GM18507 (cell line): ENCODE results near the gene SLC17A7.

Experiments
- DNase-seq: peaks from one replicate; pipeline ENCODE4 v3.0.0; 2011; ENCODE audit warnings: low read depth; ENCODE audit not compliant: insufficient read length; ENCODE audit errors: extremely low spot score
- FAIRE-seq: peaks from 2 replicates; lab custom pipeline; 2011; peaks lifted over from hg19 to GRCh38; lab: Jason Lieb, UNC

Gene SLC17A7

GRCh38 chr19:49415102-49415809 is 26.1 kb downstream of the SLC17A7 start:
- DNase-seq (peak; percentile 58), FAIRE-seq (peak; percentile 75)

GRCh38 chr19:49414256-49414655 is 27.1 kb downstream of the SLC17A7 start:
- DNase-seq, result no peak
- no peak for FAIRE-seq

DNA sequence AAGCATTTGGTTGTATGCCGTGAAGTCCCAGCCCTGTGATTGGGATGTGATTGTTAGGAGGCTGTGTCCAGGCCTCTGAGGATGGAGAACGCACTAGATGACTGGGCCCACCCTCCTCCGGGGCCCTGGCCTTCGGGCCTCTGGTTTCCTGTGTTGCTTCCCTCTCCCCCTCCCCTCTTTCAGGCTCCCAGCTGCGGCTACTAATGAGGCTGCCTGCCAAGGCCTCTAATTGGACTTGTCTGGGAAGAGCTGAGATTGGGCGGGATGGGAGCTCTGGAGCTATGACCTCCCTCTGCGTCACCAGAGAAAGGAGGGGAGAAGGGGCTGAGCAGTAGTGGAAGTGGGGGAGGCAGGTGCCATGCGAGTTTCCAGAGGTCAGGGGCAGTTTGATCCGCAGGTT is 28.0 kb downstream of the SLC17A7 start:
- FAIRE-seq (no peak), DNase-seq (no peak)

DNA sequence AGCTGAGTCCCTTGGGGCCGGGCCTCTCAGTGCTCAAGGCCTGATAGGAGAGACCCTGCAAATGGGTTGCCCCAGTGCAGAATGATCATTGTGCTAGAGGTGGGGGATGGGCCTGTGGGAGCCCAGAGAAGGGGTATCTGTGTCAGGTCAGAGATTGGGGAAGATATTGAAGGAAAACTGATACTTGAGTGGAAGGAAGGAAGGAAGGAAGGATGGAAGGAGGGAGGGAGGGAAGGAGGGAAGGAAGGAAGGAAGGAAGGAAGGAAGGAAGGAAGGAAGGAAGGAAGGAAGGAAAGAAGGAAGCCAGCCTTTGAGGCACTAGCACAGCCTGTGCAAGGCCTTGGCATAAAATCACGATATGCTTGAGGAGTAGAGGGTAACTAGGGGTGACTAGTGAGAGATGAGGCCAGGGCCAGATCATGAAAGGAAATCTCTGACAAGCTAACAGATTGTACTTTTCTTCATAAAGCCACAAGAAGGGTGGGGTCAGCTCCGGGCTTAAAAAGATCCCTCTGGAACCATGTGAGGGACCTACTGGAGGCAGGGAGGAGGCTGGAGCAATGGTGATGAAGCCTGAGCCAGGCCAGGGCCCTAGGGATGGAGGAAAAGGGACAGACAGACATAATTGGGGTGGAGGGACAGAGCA is 29.5 kb downstream of the SLC17A7 start:
- FAIRE-seq (no peak), DNase-seq (no peak)

GRCh38 chr19:49409441-49410029 is 31.8 kb downstream of the SLC17A7 start:
- FAIRE-seq, result peak; percentile 79
- no peak for DNase-seq

GRCh38 chr19:49408816-49409440 is 32.4 kb downstream of the SLC17A7 start:
- DNase-seq, result no peak

DNA sequence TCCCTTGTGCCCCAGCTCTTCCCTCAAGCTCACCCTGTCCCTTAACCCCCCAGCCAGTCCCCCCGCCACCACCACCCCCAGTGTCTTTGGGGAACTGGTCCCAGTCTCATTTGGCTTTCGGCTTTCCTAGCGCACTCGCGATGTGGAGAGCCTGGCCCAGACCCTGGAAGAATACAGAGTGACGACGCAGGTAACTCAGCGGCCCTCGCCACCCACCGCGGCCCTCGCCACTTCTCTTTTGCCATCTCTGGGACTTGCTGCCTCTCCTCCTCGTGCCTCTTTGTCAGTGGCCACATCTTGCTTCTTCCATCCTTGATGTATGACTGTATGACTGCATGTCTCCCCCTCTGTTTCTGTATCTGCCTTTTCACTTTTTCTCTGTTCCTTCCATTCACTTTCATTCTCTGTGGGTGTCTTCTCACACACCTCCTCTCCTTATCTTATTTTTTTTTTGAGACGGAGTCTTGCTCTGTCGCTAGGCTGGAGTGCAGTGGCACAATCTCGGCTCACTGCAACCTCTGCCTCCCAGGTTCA is 33.8 kb downstream of the SLC17A7 start:
- DNase-seq (no peak), FAIRE-seq (no peak)

More at GRCh38 chr19:49408816-49409440, 32.4 kb downstream of the SLC17A7 start:
- peak; percentile 69 for FAIRE-seq

DNA sequence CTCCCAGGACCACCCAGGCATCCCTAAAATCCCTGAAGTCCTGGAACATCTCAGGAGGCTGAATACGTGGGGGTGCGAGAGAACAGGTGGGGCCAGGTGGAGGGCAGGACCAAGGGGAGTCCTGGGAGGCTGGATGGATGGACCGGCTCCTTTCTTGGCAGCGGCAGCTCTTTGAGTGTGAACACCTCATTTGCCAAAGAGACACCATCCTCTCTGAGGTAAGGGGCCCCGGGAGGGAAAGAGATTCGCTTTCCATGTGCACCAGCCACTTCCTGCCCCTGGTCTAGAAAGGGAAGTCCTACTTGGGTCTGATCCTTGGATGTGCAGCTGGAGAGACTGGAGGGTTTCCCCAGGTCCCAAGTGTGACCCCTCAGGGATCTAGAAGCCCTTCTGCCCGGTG is 34.2 kb downstream of the SLC17A7 start:
- DNase-seq (no peak), FAIRE-seq (no peak)

GRCh38 chr19:49403404-49404187 is 37.7 kb downstream of the SLC17A7 start:
- DNase-seq (no peak), FAIRE-seq (no peak)

DNA sequence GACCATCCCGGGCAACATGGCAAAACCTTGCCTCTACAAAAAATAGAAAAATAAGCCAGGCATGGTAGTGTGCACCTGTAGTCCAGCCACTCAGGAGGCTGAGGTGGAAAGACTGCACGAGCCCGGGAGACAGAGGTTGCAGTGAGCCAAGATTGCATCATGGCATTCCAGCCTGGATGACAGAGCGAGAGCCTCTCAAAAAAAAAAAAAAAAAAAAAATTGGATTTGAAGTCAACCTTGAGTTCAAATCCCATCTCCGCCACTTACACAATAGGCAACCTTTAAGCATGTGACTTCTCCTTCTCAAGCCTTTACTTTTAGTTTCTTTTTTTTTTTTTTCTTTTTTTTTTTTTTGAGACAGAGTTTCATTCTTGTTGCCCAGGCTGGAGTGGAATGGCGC is 41.3 kb downstream of the SLC17A7 start:
- FAIRE-seq (no peak), DNase-seq (no peak)

- DNase-seq, result no peak
- no peak for FAIRE-seq
These were observed 42.4 kb downstream of the SLC17A7 start for GRCh38 chr19:49398931-49399330.

- no peak for FAIRE-seq
- no peak for DNase-seq
These were observed 43.2 kb downstream of the SLC17A7 start for GRCh38 chr19:49398001-49398615.

DNA sequence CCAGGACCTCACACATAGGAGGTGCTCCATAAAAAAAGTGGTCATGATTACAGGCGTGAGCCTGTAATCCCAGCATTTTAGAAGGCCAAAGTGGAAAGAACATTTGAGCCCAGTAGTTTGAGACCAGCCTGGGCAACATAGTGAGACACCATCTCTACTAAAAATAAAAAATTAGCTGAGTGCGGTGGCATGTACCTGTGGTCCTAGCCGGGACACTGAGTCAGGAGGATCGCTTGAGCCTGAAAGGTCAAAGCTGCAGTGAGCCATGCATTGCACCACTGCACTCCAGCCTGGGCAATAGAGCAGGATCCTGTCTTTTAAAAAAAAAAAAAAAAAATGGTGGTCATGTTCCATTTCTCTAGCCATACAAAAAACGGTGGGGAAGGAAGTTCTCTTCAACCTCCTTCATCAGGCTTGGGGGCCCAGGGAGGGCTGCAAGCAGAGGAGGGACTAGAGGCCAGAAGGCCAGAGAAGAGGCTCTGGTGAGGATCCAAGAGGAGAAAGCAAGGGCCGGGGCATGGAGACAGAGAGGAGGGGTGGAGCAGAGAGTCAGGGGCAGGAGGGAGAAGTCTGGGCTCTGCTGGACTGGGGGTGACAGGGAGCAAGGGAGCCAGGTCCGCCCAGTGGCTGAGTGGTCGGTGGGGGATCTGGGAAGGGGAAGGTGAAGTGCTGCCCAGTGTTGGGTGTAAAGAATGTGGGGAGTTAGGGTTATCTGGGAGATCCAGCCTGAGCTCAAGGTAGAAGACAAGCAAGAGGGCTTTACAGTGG is 44.4 kb downstream of the SLC17A7 start:
- DNase-seq (no peak), FAIRE-seq (no peak)

GRCh38 chr19:49395581-49396407 is 45.5 kb downstream of the SLC17A7 start:
- FAIRE-seq, result no peak
- no peak for DNase-seq

DNA sequence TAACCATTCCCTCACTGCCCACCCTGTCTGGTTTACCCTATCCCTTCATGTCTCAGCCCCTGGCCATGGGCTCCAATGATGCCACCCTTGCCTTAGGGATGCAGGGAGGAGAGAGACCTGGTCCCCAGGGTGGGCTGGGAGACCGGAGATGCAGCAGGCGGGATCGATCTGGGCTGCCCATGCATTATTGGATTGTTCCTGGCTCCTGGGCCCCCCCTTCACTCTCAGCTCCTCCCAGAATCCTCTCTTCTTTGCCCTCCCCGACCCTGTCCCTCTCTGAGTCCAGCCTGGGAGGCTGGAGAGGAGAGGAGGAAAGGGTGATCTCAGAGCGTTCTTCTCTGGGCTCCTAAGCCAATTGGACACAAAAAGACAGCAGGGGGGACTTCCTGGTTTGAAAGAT is 47.4 kb downstream of the SLC17A7 start:
- DNase-seq, result no peak
- FAIRE-seq, result no peak

- FAIRE-seq (peak; percentile 98), DNase-seq (peak; percentile 60)
These were observed 49.5 kb downstream of the SLC17A7 start for GRCh38 chr19:49391581-49392399.

- no peak for DNase-seq
- FAIRE-seq, result no peak
These were observed 50.4 kb downstream of the SLC17A7 start for GRCh38 chr19:49390929-49391359.
